Measurements from ENCODE around the gene CFAP45.

CFAP45 gene

GRCh38 chr1:159826441-159827101, 73.4 kb downstream of the CFAP45 start, which contains the start of gene SLAMF8:
TSS of gene SLAMF8 (plus strand) at chr1:159826873. CDS start at chr1:159826899, 26 bp downstream.
- no peak for DNase-seq (ENCODE audit: low read depth)

GRCh38 chr1:159825564-159825963, 74.4 kb downstream of the CFAP45 start:
- no peak for DNase-seq (ENCODE audit: low read depth)

GRCh38 chr1:159823406-159823805, 76.6 kb downstream of the CFAP45 start:
- DNase-seq (ENCODE audit: low read depth), result no peak
